ENCODE measurements around the gene SUPT16H.

DNA sequence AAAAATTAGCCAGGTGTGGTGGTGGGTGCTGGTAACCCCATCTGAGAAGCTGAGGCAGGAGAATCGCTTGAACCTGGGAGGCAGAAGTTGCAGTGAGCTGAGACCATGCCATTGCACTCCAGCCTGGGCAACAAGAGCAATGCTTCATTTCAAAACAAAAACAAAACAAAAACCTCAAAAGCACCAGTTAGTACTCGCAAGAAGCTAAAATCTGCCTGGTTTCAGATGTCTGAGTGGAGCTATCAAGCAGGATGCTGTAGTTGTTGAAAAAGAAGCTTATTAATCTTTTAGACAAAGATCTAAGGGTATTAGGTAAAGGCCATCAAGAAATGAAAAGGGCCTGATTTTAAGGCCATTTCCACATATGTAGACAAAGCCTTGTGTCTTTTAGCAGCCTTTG, 50.9 kb downstream of the SUPT16H start:
- TF ChIP-seq, protein P1, sequence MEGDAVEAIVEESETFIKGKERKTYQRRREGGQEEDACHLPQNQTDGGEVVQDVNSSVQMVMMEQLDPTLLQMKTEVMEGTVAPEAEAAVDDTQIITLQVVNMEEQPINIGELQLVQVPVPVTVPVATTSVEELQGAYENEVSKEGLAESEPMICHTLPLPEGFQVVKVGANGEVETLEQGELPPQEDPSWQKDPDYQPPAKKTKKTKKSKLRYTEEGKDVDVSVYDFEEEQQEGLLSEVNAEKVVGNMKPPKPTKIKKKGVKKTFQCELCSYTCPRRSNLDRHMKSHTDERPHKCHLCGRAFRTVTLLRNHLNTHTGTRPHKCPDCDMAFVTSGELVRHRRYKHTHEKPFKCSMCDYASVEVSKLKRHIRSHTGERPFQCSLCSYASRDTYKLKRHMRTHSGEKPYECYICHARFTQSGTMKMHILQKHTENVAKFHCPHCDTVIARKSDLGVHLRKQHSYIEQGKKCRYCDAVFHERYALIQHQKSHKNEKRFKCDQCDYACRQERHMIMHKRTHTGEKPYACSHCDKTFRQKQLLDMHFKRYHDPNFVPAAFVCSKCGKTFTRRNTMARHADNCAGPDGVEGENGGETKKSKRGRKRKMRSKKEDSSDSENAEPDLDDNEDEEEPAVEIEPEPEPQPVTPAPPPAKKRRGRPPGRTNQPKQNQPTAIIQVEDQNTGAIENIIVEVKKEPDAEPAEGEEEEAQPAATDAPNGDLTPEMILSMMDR (conservative IDR thresholded peaks at IDR 0.05; ENCODE audit: low read depth, low read length): no peak
- no peak for TF ChIP-seq EZH2 (IDR thresholded peaks at IDR 0.05; ENCODE audit: borderline replicate concordance, low read depth, low read length, poor library complexity, severe bottlenecking)

Data from A673 (cell line).